Measurements from ENCODE around the gene AK1.

The AK1 gene

DNA sequence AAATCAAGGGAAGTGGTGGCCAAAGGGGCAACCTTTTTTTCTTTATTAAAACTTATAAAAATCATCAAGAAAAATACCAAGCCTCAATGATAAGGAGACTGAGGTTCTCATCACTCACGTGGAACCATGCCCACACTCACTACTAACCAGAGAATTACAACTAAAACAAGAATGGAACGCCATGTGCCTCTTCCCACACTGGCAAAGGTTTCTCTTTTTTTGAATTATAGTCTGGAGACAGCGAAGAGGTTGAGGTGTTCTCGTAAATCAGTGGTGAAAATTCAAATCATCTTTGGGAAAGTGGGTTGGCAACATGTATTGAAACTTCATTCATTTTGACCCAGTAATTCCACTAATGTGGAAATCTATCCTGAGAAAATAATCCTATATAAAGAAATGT, 55.4 kb downstream of the AK1 start:
- Histone ChIP-seq H3K23ac (ENCODE audit: low read length in 2 of 2) (no peak overlapping the region), H2BK12ac (ENCODE audit: low read length in 2 of 2) (no peak overlapping the region), H3K9me3 (ENCODE audit: control insufficient read depth, low read length) (no peaks in the 10 kb centered on the region), H3K79me1 (replicated peaks; ENCODE audit: low read length, poor library complexity, severe bottlenecking) (peaks cover 2% of the 10 kb centered on the region), H4K91ac (ENCODE audit: low read length) (no peak overlapping the region), H2BK5ac (ENCODE audit: low read depth, low read length, poor library complexity, severe bottlenecking) (no peak overlapping the region), H2AK5ac (ENCODE audit: low read length, severe bottlenecking) (no peak overlapping the region), H3K4ac (ENCODE audit: low read depth in 1 of 2, low read length in 2 of 2) (no peak overlapping the region), H3K36me3 (ENCODE audit: control insufficient read depth in 1 of 2, insufficient read depth in 2 of 2, low read depth in 1 of 2, low read length in 2 of 2) (peaks cover 65 to 85% of the 10 kb centered on the region in 2 experiments), H3K18ac (ENCODE audit: low read depth in 1 of 2, low read length in 2 of 2) (no peak overlapping the region), H4K8ac (ENCODE audit: low read length) (no peak overlapping the region), H3K9ac (ENCODE audit: low read length) (no peak overlapping the region), H2AFZ (ENCODE audit: low read depth, low read length) (no peak overlapping the region), H3K4me3 (ENCODE audit: insufficient read depth in 1 of 2, low read depth in 1 of 2, low read length in 2 of 2) (no peak overlapping the region), H3K4me1 (ENCODE audit: control insufficient read depth, insufficient read depth, low read depth, low read length) (peaks cover 6% of the 10 kb centered on the region), H3K27me3 (ENCODE audit: control insufficient read depth in 1 of 2, insufficient read depth in 1 of 2, low read length in 2 of 2) (no peaks in the 10 kb centered on the region), H3K4me2 (ENCODE audit: low read length, poor library complexity, severe bottlenecking) (no peak overlapping the region), H2BK15ac (ENCODE audit: low read depth, poor library complexity, severe bottlenecking) (no peak overlapping the region), H3K27ac (ENCODE audit: low read length, poor library complexity, severe bottlenecking) (no peak overlapping the region), H2BK120ac (ENCODE audit: low read depth, low read length) (no peak overlapping the region), H3K14ac (ENCODE audit: low read length in 2 of 2) (no peak overlapping the region)
- WGBS = 100% methylated on average over 2 of the region's 4 CpGs
- no peak for DNase-seq

DNA sequence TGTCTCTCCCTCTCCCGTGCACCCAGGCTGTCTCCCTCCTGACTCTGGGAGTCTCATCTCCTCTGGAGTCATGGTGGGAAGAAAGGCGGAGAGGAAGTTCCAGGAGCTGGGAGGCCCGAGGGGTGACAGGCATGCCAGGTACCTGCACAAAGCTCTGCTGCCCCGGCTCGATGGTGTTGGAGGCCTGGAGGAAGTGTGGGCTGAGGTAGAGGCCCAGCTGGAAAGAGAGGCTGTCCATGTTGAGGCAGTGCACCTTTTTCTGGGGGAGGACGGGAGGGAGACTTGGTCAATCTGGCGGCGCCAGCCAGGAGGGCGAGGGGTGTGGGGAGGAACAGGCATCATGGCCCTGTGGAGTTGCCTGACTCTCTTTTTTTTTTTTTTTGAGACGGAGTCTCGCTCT, 58.9 kb downstream of the AK1 start:
- DNase-seq = no peak
- Histone ChIP-seq H2AK5ac (ENCODE audit: low read length, severe bottlenecking) (no peak overlapping the region), H3K9ac (ENCODE audit: low read length) (peak overlapping the region; percentile 3), H3K23ac (ENCODE audit: low read length in 2 of 2) (no peak overlapping the region), H3K79me1 (replicated peaks; ENCODE audit: low read length, poor library complexity, severe bottlenecking) (peaks cover 4% of the 10 kb centered on the region), H2BK5ac (ENCODE audit: low read depth, low read length, poor library complexity, severe bottlenecking) (no peak overlapping the region), H3K4me1 (ENCODE audit: control insufficient read depth, insufficient read depth, low read depth, low read length) (peaks cover 4% of the 10 kb centered on the region), H3K4me2 (ENCODE audit: low read length, poor library complexity, severe bottlenecking) (no peak overlapping the region), H2AFZ (ENCODE audit: low read depth, low read length) (no peak overlapping the region), H3K14ac (ENCODE audit: low read length in 2 of 2) (no peak overlapping the region), H3K4me3 (ENCODE audit: insufficient read depth in 1 of 2, low read depth in 1 of 2, low read length in 2 of 2) (no peak overlapping the region), H3K27ac (ENCODE audit: low read length, poor library complexity, severe bottlenecking) (no peak overlapping the region), H3K18ac (ENCODE audit: low read depth in 1 of 2, low read length in 2 of 2) (no peak overlapping the region), H4K8ac (ENCODE audit: low read length) (no peak overlapping the region), H3K36me3 (ENCODE audit: control insufficient read depth in 1 of 2, insufficient read depth in 2 of 2, low read depth in 1 of 2, low read length in 2 of 2) (peaks cover 71 to 86% of the 10 kb centered on the region in 2 experiments), H3K9me3 (ENCODE audit: control insufficient read depth, low read length) (no peaks in the 10 kb centered on the region), H4K91ac (ENCODE audit: low read length) (no peak overlapping the region), H2BK15ac (ENCODE audit: low read depth, poor library complexity, severe bottlenecking) (no peak overlapping the region), H3K27me3 (ENCODE audit: control insufficient read depth in 1 of 2, insufficient read depth in 1 of 2, low read length in 2 of 2) (no peaks in the 10 kb centered on the region), H3K4ac (ENCODE audit: low read depth in 1 of 2, low read length in 2 of 2) (no peak overlapping the region), H2BK120ac (ENCODE audit: low read depth, low read length) (no peak overlapping the region), H2BK12ac (ENCODE audit: low read length in 2 of 2) (no peak overlapping the region)
- 93% methylated on average over 9 of the region's 11 CpGs for WGBS

- H3K4me2 ChIP-seq (ENCODE audit: low read length, poor library complexity, severe bottlenecking) = no peak overlapping the region
- peak overlapping the region; percentile 25 for H4K91ac ChIP-seq (ENCODE audit: low read length)
- WGBS = 93% methylated on average over 17 of the region's 17 CpGs
- peak overlapping the region in 1 of 2 experiments; percentile 13 for H3K18ac ChIP-seq (ENCODE audit: low read depth in 1 of 2, low read length in 2 of 2)
- H3K9ac ChIP-seq (ENCODE audit: low read length) = peak overlapping the region; percentile 60
- H2BK120ac ChIP-seq (ENCODE audit: low read depth, low read length) = no peak overlapping the region
- no peak overlapping the region for H4K8ac ChIP-seq (ENCODE audit: low read length)
- no peak overlapping the region for H3K23ac ChIP-seq (ENCODE audit: low read length in 2 of 2)
- H3K4ac ChIP-seq (ENCODE audit: low read depth in 1 of 2, low read length in 2 of 2) = peak overlapping the region in 1 of 2 experiments; percentile 9
- peaks cover 77 to 88% of the 10 kb centered on the region in 2 experiments for H3K36me3 ChIP-seq (ENCODE audit: control insufficient read depth in 1 of 2, insufficient read depth in 2 of 2, low read depth in 1 of 2, low read length in 2 of 2)
- H3K14ac ChIP-seq (ENCODE audit: low read length in 2 of 2) = no peak overlapping the region
- DNase-seq = no peak
- H2AFZ ChIP-seq (ENCODE audit: low read depth, low read length) = no peak overlapping the region
- peaks cover 4% of the 10 kb centered on the region for H3K4me1 ChIP-seq (ENCODE audit: control insufficient read depth, insufficient read depth, low read depth, low read length)
- no peaks in the 10 kb centered on the region for H3K9me3 ChIP-seq (ENCODE audit: control insufficient read depth, low read length)
- no peak overlapping the region for H2BK5ac ChIP-seq (ENCODE audit: low read depth, low read length, poor library complexity, severe bottlenecking)
- H3K79me1 ChIP-seq (replicated peaks; ENCODE audit: low read length, poor library complexity, severe bottlenecking) = peaks cover 6% of the 10 kb centered on the region
- no peak overlapping the region for H2AK5ac ChIP-seq (ENCODE audit: low read length, severe bottlenecking)
- H3K27me3 ChIP-seq (ENCODE audit: control insufficient read depth in 1 of 2, insufficient read depth in 1 of 2, low read length in 2 of 2) = no peaks in the 10 kb centered on the region
- no peak overlapping the region for H3K4me3 ChIP-seq (ENCODE audit: insufficient read depth in 1 of 2, low read depth in 1 of 2, low read length in 2 of 2)
- no peak overlapping the region for H3K27ac ChIP-seq (ENCODE audit: low read length, poor library complexity, severe bottlenecking)
- H2BK12ac ChIP-seq (ENCODE audit: low read length in 2 of 2) = no peak overlapping the region
- H2BK15ac ChIP-seq (ENCODE audit: low read depth, poor library complexity, severe bottlenecking) = no peak overlapping the region
Measured at GRCh38 chr9:127817881-127818434, 59.5 kb downstream of the AK1 start.

DNA sequence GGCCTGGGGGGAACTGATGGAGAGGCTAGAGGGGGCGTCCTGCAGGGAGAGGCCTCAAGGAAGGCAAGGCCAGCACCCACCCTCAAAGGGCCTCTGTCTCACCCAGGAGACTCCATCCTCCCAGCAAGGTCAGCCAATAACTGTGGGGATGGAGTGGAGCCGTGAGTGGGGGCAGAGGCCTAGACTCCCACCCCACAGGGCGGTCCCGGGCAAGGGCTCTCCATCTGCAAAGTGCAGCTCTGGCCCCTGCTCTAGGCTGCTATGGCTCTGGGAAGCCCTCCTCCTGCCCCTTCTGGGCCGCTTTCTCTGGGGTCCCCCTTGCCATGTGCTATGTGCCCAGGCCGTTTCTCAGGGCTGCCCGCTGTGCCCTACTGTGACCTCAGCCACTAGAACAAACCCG, 60.7 kb downstream of the AK1 start:
- Histone ChIP-seq H3K27ac (ENCODE audit: low read length, poor library complexity, severe bottlenecking) (no peak overlapping the region), H3K4me2 (ENCODE audit: low read length, poor library complexity, severe bottlenecking) (no peak overlapping the region), H3K4ac (ENCODE audit: low read depth in 1 of 2, low read length in 2 of 2) (no peak overlapping the region), H2BK15ac (ENCODE audit: low read depth, poor library complexity, severe bottlenecking) (no peak overlapping the region), H3K79me1 (replicated peaks; ENCODE audit: low read length, poor library complexity, severe bottlenecking) (peaks cover 7% of the 10 kb centered on the region), H3K4me1 (ENCODE audit: control insufficient read depth, insufficient read depth, low read depth, low read length) (peaks cover 4% of the 10 kb centered on the region), H2AK5ac (ENCODE audit: low read length, severe bottlenecking) (no peak overlapping the region), H2BK5ac (ENCODE audit: low read depth, low read length, poor library complexity, severe bottlenecking) (no peak overlapping the region), H4K8ac (ENCODE audit: low read length) (no peak overlapping the region), H4K91ac (ENCODE audit: low read length) (no peak overlapping the region), H3K9ac (ENCODE audit: low read length) (peak overlapping the region; percentile 60), H2BK120ac (ENCODE audit: low read depth, low read length) (no peak overlapping the region), H2AFZ (ENCODE audit: low read depth, low read length) (no peak overlapping the region), H2BK12ac (ENCODE audit: low read length in 2 of 2) (no peak overlapping the region), H3K4me3 (ENCODE audit: insufficient read depth in 1 of 2, low read depth in 1 of 2, low read length in 2 of 2) (no peak overlapping the region), H3K14ac (ENCODE audit: low read length in 2 of 2) (no peak overlapping the region), H3K23ac (ENCODE audit: low read length in 2 of 2) (no peak overlapping the region), H3K27me3 (ENCODE audit: control insufficient read depth in 1 of 2, insufficient read depth in 1 of 2, low read length in 2 of 2) (no peaks in the 10 kb centered on the region), H3K18ac (ENCODE audit: low read depth in 1 of 2, low read length in 2 of 2) (no peak overlapping the region), H3K36me3 (ENCODE audit: control insufficient read depth in 1 of 2, insufficient read depth in 2 of 2, low read depth in 1 of 2, low read length in 2 of 2) (peaks cover 84 to 88% of the 10 kb centered on the region in 2 experiments), H3K9me3 (ENCODE audit: control insufficient read depth, low read length) (no peaks in the 10 kb centered on the region)
- no peak for DNase-seq
- 94% methylated on average over 7 of the region's 8 CpGs for WGBS

Data from mesenchymal stem cell (in vitro differentiated cells and primary cell).